ENCODE data around the gene SART1. TPM values are rescaled to one million over a fixed set of nuclear protein-coding genes. Genes with fewer than 3 reads are reported as not detected.

The SART1 gene
- total RNA-seq, 1 donor from 2014 or later = 82.5 TPM

DNA sequence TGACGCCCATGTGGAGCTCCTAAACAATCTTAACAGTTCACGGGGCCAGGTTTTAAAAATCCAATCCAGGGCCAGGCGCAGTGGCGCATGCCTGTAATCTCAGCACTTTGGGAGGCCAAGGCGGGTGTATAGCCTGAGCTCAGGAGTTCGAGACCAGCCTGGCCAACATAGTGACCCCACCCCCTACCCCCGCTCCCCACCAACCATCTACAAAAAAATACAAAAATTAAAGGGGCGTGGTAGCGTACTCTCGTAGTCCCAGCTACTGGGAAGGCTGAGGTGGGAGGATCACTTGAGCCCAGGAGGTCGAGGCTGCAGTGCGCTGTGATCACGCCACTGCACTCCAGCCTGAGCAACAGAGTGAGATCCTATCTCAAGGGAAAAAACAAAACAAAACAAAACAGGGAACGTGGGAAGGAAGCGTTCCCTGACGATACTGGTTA, 689 bp upstream of the SART1 start:
- intact Hi-C loops (cut with micrococcal nuclease) = loop anchor here (1.0 to 5.0 kb wide), 14 partner anchors 28 to 677 kb away; partner anchors contain the start of genes BANF1, C11orf68, CFL1 and DRAP1

DNA sequence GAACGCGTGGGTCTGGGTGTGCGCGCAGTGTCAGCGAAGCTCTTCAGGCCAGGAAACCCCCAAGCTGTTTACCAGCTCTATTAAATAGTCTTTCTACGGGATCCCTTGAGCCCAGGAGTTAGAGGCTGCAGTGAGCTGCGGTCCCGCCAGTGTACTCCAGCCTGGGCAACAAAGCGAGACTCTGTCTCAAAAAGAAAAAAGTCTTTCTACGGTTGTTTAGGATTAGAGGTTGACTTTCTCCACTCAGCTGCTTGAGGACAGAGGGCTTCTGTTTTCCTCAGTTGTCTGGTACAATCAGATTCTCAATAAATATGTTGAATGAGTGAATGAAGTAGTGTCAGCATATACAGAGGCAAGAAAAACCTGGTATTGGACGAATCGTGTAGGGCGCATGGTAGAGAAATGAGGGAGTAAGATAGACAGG, 619 bp downstream of the SART1 start:
- intact Hi-C loops (cut with micrococcal nuclease) = loop anchor here (5.0 kb wide), 1 partner anchor 305 kb away; the partner anchor contains the start of gene RAB1B

DNA sequence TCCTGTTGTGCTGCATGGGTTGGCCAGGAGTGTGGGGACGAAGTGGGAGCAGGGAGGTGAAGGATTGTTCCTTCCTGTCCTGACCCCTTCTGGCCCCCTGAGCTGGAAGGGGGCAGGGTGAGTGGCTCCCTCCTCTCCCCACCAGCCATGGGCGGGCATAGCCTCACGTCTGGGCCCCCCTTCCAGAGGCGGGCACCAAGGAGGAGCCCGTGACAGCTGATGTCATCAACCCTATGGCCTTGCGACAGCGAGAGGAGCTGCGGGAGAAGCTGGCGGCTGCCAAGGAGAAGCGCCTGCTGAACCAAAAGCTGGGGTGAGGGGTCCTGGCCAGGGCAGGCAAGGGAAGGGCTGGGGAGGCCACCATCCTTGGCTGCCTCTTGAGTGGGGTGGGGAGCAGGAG, 3.4 kb downstream of the SART1 start:
- intact Hi-C loops (cut with micrococcal nuclease) = loop anchor here (5.0 kb wide), 1 partner anchor 302 kb away; the partner anchor contains the start of gene RAB1B

DNA sequence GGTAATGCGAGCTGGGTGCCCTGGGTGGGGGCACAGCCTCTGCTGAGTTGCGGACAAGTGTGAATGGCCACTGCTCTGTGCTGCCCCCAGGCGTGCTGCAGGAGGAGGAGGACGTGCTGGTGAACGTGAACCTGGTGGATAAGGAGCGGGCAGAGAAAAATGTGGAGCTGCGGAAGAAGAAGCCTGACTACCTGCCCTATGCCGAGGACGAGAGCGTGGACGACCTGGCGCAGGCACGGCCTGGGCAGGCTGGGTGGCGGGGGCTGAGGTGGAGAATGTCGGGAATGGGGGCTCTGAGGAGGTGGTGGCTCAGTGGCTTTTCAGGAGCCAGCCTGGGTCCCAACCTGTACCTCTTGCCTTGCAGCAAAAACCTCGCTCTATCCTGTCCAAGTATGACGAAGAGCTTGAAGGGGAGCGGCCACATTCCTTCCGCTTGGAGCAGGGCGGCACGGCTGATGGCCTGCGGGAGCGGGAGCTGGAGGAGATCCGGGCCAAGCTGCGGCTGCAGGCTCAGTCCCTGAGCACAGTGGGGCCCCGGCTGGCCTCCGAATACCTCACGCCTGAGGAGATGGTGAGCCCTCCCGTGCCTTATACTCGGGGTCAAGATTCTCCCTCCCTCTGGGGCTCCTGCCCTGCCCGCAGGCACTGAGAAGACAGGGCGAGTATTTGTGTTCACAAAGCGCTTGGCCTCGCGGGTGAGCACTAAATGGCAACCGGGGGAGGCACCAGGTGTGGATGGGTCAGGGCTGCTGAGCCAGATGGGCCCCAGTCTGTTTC, 4.6 kb downstream of the SART1 start:
- intact Hi-C loops (cut with micrococcal nuclease) = no loop called here

DNA sequence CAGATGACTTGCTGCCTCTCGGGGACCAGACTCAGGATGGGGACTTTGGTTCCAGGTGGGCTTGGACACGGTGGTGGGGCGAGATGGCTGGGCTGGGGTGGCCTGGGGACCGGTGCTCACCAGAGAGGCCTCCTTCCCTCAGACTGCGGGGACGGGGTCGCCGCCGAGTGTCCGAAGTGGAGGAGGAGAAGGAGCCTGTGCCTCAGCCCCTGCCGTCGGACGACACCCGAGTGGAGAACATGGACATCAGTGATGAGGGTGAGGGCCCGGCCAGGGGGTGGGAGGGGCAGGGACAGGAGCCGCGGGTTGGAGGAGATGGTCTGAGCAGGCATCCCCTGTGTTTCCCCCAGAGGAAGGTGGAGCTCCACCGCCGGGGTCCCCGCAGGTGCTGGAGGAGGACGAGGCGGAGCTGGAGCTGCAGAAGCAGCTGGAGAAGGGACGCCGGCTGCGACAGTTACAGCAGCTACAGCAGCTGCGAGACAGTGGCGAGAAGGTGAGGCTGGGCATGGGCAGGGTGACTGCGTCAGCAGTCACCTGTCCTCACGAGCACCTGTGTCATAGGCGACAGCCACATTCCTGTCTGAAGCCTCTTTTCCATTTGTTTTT, 5.9 kb downstream of the SART1 start:
- intact Hi-C loops (cut with micrococcal nuclease) = no loop called here

DNA sequence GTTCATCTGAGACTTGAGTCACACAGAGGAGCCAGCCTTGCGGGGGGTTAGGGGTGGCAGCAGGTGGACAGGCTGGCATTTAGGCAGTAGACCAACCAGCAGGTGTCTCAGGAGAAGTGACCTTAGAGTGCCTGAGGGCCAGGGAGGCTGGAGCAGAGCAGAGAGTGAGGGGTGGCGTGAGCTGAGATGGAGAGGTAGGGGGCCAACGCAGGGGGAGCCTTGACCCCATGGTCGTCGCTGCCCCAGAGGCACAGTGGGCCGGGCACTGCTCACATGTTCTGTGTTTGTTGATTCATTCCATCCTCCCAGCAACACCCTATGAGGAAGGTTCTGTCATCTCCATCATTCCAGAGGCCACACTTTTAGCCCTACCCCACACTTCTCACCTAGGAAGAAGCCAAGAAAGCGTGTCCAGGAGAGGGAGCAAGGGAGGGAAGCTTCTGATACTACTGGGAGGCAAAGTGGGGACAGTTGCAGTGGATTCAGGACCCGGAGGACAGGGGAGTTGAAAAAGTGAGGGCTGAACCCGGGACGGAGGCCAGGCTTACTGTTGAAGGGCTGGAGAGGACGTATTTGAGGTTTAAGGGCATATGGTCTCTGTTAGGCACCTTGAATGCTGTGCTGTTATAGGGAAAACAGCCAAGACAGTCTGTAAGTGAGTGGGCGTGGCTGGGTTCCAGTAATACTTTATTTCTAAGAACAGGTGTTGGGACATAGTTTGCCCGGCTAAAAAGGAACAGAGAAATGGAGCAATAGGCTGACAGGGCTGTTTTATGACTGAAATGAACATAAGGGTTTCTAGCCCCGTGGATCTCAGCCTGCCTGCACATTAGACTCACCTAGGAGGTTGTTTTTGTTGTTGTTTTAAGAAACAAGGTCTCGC, 7.3 kb downstream of the SART1 start:
- intact Hi-C loops (cut with micrococcal nuclease) = no loop called here

DNA sequence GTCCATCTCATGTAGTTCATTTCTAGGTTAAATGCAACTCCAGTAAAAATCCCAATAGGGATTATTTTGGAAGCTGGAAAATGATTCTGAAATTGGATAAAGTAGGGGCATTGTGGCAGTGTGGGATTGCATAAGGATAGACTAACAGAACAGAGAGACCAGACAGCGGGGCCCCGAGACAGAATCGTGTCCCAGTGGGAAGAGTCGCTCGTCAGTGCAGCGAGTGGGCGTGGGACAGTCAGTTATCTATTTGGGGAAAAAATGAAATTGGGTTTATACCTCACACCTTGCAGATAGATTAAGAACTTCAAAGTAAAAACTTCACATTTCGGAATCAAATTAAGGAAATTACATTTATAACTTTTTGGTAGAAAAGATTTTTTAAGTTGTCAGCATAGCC, 10.6 kb downstream of the SART1 start:
- intact Hi-C loops (cut with micrococcal nuclease) = no loop called here

DNA sequence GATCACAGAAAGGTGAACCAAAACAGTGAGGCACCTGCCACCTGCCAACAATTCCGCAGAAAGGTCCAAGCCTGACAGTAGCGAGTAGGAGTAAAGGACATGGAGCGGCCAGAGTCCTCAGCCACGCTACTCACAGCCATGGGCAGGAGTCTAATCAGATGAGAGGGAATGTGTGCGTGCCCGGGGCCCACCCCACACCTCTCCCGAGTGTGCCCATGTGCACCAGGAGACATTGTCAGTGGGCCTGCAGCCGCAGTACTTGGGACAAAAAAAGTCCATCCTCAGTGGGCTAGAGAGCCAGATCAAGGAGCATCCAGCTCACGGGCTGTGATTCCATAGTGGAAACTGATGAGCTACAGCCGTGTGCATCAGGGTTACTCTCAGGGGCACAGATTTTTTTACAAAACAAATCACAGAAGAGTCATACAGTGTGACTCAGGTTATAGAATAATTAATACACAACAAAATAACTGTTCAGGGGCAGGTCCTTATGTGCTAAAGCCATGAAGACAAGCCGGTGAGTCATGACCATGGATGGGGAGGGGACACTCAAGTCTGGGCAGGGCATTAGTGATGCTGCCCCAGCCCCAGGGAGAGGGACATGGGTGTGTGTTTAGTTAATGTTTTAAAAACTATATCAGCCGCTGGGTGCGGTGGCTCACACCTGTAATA, 12.0 kb downstream of the SART1 start:
- intact Hi-C loops (cut with micrococcal nuclease) = no loop called here

DNA sequence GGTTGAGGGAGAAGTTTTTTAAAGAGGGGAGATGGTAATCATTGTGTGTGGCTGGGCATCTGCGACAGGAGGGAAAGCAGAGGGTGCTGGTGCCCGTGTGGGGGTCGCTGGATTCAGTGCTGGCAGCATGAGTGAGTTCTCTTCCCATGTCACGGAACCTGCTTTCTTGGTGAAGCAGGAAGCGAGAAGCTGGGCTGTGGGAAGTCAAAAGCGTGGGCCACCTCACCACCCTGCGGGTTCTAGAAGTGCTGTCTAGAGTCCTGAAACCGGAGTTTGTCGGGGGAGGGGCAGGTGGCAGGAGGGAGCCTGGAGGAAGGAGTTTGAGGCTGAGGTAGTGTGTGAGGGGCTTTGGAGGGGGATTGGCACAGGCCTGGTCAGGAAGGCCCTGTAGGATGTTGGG, 14.2 kb downstream of the SART1 start:
- intact Hi-C loops (cut with micrococcal nuclease) = no loop called here

DNA sequence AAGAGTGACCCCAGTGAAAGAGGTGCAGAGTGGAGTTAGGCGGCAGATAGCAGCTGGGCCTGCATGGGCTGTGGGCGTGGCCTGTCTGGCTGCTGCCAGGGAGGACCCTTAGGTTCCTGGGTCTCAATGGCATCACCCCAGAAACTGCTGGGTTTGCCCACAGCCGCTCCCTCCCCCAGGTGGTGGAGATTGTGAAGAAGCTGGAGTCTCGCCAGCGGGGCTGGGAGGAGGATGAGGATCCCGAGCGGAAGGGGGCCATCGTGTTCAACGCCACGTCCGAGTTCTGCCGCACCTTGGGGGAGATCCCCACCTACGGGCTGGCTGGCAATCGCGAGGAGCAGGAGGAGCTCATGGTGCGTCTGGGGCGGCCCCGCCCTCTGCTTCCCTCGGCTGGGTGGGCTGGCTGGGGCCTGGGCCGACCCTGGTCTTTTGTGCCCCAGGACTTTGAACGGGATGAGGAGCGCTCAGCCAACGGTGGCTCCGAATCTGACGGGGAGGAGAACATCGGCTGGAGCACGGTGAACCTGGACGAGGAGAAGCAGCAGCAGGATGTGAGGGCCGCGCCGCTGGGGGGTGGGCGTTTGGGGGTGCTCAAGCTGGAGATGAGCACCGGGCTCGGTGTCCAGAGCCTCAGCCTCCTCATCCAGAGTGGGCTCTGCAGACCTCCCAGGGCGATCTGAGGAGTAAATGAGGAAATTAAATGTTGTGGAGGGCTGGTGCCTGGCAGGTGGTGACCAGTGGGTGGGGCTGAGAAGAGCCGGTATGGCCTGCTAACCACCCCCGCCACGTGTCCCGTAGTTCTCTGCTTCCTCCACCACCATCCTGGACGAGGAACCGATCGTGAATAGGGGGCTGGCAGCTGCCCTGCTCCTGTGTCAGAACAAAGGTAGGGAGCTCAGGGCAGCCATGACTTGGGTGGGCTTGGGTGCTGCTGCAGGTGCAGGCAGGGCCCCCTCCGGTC, 15.0 kb downstream of the SART1 start:
- intact Hi-C loops (cut with micrococcal nuclease) = no loop called here

DNA sequence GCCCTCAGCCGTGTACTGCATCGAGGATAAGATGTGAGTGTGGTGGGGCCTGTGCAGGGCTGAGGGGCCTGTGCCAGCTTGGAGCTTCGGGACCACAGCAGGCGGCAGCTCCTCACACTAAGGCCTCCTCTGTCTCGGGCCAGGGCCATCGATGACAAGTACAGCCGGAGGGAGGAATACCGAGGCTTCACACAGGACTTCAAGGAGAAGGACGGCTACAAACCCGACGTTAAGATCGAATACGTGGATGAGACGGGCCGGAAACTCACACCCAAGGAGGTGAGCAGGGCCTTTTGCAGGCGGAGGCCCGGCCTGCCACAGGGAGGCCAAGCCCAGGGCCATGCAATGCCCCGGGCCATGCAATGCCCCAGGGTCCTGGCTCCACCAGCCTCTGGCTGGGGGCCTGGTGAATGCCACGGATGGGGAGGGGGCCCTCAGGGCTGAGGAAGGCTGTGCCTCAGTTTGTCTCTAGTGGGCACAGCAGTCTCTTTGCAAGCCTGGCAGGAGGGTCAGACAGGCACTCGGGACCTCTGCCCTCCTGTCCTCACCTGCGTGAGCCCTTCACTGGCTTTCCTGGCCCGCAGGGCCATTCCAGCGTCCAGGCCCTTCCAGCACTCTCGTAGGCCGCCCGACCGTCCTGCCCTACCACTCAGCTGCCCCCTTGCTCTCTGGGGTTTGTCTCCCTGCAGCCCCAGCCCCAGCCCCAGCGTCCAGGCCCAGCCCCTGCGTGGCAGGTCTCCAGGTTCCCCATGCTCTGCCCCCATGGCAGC, 16.3 kb downstream of the SART1 start:
- intact Hi-C loops (cut with micrococcal nuclease) = no loop called here

DNA sequence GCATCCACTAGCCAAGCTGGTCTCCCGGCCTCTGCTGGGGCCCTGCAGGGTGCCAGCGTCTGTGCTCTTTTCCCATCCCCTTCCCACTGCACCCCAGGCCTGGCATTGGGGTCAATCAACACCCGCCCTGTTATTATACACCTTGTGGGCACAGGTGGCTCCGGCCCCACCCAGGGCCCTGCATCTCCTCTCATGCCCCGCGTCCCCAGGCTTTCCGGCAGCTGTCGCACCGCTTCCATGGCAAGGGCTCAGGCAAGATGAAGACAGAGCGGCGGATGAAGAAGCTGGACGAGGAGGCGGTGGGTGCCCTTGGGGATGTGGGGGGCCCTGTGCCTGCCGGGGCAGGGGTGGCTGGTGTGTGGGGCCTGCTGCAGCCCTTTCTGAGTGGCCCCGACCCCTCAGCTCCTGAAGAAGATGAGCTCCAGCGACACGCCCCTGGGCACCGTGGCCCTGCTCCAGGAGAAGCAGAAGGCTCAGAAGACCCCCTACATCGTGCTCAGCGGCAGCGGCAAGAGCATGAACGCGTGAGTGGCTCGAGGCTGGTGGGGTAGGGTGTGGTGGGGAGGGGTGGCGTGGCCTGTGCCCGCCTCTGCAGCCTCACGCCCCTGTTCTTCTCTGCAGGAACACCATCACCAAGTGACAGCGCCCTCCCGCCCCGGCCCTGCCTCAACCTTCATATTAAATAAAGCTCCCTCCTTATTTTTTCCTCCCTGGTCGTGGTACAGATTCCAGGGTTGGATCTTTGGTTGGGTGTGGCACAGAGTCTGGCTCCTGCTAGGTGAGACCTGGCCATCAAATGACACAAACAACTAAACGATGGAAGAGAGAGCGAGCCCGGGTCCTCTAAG, 17.1 kb downstream of the SART1 start:
- intact Hi-C loops (cut with micrococcal nuclease) = no loop called here

DNA sequence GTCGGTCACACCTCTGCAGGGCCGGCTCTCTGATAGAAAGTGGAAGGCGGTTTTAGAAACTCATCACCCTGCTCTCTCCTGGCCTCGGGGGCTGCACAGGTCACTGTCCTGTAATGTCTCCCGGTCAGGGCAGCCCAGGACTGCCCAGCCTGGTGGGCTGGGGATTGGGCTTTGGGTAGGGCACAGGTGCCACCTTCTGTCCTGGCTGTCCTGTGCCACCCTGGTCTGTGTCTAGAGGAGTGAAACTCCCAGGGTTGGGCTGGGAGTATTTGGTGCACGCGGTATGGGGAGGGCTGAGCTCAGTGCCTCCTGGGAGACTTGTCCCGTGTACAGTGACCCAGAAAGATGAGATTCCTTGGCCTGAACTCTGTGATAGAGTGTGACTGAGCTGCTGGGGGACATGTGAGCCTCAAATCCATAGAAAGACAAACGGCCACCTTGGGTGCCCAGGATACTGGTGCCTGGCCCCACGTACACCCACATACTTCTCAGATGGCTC, 17.8 kb downstream of the SART1 start:
- intact Hi-C loops (cut with micrococcal nuclease) = no loop called here

DNA sequence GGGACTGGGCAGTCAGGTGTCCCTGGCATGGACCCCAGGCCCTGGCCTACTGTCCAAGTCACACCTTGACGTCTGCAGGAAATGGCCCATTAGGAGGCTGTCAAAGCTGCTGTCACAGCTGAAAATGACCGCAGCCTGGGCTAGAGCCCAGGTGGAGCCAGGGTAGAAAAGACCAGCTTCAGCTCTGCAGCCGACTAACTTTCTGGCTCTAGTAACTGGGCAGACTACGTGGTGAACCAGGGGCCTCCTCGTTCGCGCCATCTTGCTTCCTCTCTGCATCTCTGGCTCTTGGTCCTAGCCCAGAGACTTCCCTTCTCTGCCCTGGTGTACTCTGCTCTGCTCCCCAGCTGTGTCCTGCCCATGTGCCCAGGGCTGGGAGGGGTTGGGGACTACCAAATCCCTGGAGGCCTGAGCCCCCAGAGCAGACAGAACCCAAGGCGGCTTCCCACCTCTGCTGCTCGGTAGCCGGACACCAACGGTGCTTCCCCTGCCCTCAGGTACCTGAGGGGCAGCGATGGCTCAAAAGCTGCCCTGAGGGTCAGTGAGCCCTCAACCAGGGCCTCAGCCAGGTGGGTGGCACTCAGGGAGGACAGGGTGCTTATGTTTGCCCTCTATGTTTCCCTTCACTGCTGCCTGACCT, 19.7 kb downstream of the SART1 start:
- intact Hi-C loops (cut with micrococcal nuclease) = no loop called here

DNA sequence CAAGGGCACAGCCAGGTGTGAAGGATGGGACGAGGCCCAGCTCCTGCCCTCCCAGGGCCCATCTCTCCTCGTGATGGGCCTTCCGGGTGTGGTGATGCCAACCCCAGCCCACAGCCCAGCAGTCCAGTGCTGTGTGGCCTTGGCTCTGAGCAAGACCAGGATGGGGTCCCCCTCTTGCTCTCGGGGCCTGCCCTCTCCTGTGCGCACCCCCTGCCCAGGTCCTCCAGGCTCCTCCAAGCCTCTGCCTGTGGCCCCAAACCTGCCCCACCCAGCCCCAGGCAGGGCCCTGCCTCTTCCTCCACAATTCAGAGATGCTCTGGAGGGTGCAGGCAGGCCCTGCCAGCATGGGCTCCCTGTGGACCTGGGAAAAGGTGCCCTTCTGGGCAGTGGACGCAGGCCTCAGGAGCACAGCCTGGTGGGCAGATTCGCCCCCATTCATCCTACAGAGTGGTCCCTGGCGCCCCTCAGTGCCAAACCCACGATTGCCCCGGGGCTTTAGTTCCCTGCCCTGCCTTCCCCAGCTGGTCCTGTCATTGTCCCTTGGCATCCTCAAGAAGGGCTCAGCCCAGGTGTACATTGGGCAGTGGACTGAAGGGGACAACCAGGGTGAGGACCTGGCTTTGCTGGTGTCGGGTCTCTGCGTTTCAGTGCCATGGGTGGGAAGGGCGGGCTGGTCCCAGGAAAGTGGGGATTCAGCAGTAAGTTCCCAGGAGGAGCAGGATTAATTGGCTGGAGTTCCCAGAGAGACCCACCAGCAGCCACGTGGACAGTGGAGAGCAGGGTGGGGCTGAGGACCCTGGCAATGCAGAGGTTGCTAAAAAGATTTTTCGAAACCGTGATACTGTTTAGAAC, 20.7 kb downstream of the SART1 start:
- intact Hi-C loops (cut with micrococcal nuclease) = no loop called here

DNA sequence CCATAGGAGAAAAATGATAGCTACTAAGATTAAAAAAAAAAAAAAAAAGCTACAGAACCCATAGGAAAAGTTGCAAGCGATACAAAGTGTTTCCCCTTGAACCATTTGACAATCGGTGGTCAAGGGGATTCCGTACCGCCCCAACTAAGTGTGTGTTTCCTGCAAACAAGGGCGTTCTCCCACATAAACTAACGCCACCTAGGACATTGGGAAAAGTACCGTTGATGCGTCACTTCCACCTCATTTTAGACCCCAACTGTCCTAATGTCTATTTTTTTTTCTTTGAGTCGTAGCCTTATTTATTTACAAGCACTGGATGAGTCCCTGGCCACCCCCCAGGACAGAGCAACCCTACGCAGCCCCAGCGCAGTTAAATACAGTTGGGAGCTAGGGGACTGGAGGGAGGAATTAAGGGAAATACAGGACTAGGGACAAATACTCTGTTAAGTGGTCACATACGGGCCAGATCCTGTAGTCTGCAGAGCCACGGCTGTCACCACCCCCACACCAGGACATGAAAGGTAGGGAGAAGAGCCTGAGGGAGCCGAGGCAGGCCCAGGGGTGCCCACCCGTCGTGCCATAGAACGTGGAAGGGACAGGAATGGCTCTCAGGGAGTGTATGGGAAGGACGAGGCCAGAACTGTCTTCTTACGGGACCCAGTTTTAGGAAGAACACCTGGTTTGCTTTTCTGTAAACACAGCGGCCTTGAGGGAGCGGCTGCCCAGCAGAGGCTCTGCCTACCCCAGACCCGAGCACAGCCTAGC, 21.5 kb downstream of the SART1 start:
- intact Hi-C loops (cut with micrococcal nuclease) = no loop called here
